Loucy (cell line): Measurements from ENCODE around the gene PRKCZ.
"Not testable (repeated sequence)": the region's sequence is repeated elsewhere in the genome, so short reads cannot be mapped to it uniquely, and the experiment has no call there.

Experiments
- H2AFZ ChIP-seq: fragments of 200-600 bp; sonication (generic); 2 replicates; pipeline ENCODE4 v1.6.0; 2016; ENCODE audit warnings: antibody characterized with exemption, mild to moderate bottlenecking, low read length, moderate library complexity
- H3F3A ChIP-seq: fragments of 200-600 bp; 2 replicates; pipeline ENCODE4 v1.6.0; 2016; ENCODE audit warnings: antibody characterized with exemption, low read depth, mild to moderate bottlenecking
- H3K27me3 ChIP-seq: fragments of 200-600 bp; sonication (generic); 2 replicates; pipeline ENCODE4 v1.6.1; 2014; ENCODE audit warnings: low read length, mild to moderate bottlenecking; ENCODE audit not compliant: insufficient read depth, poor library complexity, severe bottlenecking
- H3K36me3 ChIP-seq: fragments of 200-600 bp; sonication (generic); 2 replicates; pipeline ENCODE4 v1.6.1; 2016; ENCODE audit warnings: low read length; ENCODE audit not compliant: insufficient read depth
- H3K4me1 ChIP-seq: fragments of 200-600 bp; sonication (generic); 2 replicates; pipeline ENCODE4 v1.5.1; 2014; ENCODE audit warnings: low read length, mild to moderate bottlenecking; ENCODE audit not compliant: insufficient read depth, poor library complexity, severe bottlenecking
- H3K4me2 ChIP-seq: fragments of 200-600 bp; sonication (generic); 2 replicates; pipeline ENCODE4 v1.6.0; 2014; ENCODE audit warnings: antibody characterized with exemption, low read length, low read depth, mild to moderate bottlenecking; ENCODE audit not compliant: poor library complexity, severe bottlenecking
- H3K4me3 ChIP-seq: fragments of 200-600 bp; sonication (generic); 2 replicates; pipeline ENCODE4 v1.5.1; 2014; ENCODE audit warnings: low read length, mild to moderate bottlenecking, mixed read lengths; ENCODE audit not compliant: poor library complexity, severe bottlenecking
- H3K79me2 ChIP-seq: fragments of 200-600 bp; sonication (generic); 2 replicates; pipeline ENCODE4 v1.6.1; 2014; ENCODE audit warnings: low read length; ENCODE audit not compliant: insufficient read depth
- H3K9ac ChIP-seq: fragments of 200-600 bp; sonication (generic); 2 replicates; pipeline ENCODE4 v1.6.0; 2014; ENCODE audit warnings: mild to moderate bottlenecking, low read depth, low read length, moderate library complexity; ENCODE audit not compliant: poor library complexity, severe bottlenecking
- H3K9me2 ChIP-seq: fragments of 200-600 bp; sonication (generic); replicated peaks from 2 replicates; pipeline ENCODE4 v1.6.1; 2016; ENCODE audit warnings: low read depth, low read length, mixed read lengths
- H3K9me3 ChIP-seq: fragments of 200-600 bp; sonication (generic); 2 replicates; pipeline ENCODE4 v1.6.1; 2014; ENCODE audit warnings: mild to moderate bottlenecking, antibody characterized with exemption, low read length, low read depth; ENCODE audit not compliant: insufficient read depth
- H4K20me1 ChIP-seq: fragments of 200-600 bp; sonication (generic); 2 replicates; pipeline ENCODE4 v1.6.0; 2014; ENCODE audit warnings: antibody characterized with exemption, low read length, mild to moderate bottlenecking; ENCODE audit not compliant: insufficient read depth, poor library complexity, severe bottlenecking
- CTCF ChIP-seq: fragments of 200-600 bp; sonication (generic); conservative IDR thresholded peaks from 2 replicates; pipeline ENCODE4 v1.5.1; 2014; ENCODE audit warnings: mild to moderate bottlenecking, antibody characterized with exemption, low read length
- EZH2phosphoT487 ChIP-seq: fragments of 200-600 bp; IDR thresholded peaks from 2 replicates; pipeline ENCODE4 v1.6.1; 2018; ENCODE audit warnings: antibody characterized with exemption, mild to moderate bottlenecking, moderate library complexity, borderline replicate concordance

PRKCZ gene

GRCh38 chr1:2093636-2094035, 43.4 kb downstream of the PRKCZ start:
- H3K9me2 ChIP-seq, result no peaks in the 10 kb centered on the region
- H4K20me1 ChIP-seq, result no peaks in the 10 kb centered on the region
- no peak overlapping the region for H3K4me3 ChIP-seq
- no peaks in the 10 kb centered on the region for H3K79me2 ChIP-seq
- no peaks in the 10 kb centered on the region for H3F3A ChIP-seq
- no peaks in the 10 kb centered on the region for H3K27me3 ChIP-seq
- H3K4me2 ChIP-seq, result no peak overlapping the region
- TF ChIP-seq EZH2phosphoT487 (no peak), CTCF (no peak)
- H3K36me3 ChIP-seq, result no peaks in the 10 kb centered on the region
- H3K9ac ChIP-seq, result no peak overlapping the region
- H3K4me1 ChIP-seq, result no peaks in the 10 kb centered on the region
- no peaks in the 10 kb centered on the region for H3K9me3 ChIP-seq
- H2AFZ ChIP-seq, result no peak overlapping the region

GRCh38 chr1:2094269-2095158, 44.3 kb downstream of the PRKCZ start:
- not testable (repeated sequence) for H3K4me2 ChIP-seq, H3K36me3 ChIP-seq, H3K4me3 ChIP-seq, H2AFZ ChIP-seq, H3F3A ChIP-seq, H3K79me2 ChIP-seq, H4K20me1 ChIP-seq, H3K9me3 ChIP-seq, H3K9ac ChIP-seq, H3K9me2 ChIP-seq, H3K4me1 ChIP-seq, H3K27me3 ChIP-seq

- no peaks in the 10 kb centered on the region for H3K79me2 ChIP-seq
- no peaks in the 10 kb centered on the region for H3F3A ChIP-seq
- no peaks in the 10 kb centered on the region for H3K9me2 ChIP-seq
- H2AFZ ChIP-seq, result no peak overlapping the region
- no peak overlapping the region for H3K4me2 ChIP-seq
- no peaks in the 10 kb centered on the region for H4K20me1 ChIP-seq
- no peak overlapping the region for H3K4me3 ChIP-seq
- no peaks in the 10 kb centered on the region for H3K9me3 ChIP-seq
- H3K27me3 ChIP-seq, result no peaks in the 10 kb centered on the region
- H3K36me3 ChIP-seq, result no peaks in the 10 kb centered on the region
- H3K9ac ChIP-seq, result no peak overlapping the region
- TF ChIP-seq CTCF (no peak), EZH2phosphoT487 (no peak)
- no peaks in the 10 kb centered on the region for H3K4me1 ChIP-seq
Measured at GRCh38 chr1:2095394-2095793, 45.2 kb downstream of the PRKCZ start.
